H1 (cell line): Measurements from ENCODE around the gene MYO1D.

Source experiments
- CHD2 ChIP-seq: IDR thresholded peaks from 2 replicates; pipeline ENCODE4 v1.6.1; 2012; ENCODE audit warnings: low read length, improper control_type of control experiment
- CREB1 ChIP-seq: IDR thresholded peaks from 2 replicates; pipeline ENCODE4 v1.6.1; 2012; ENCODE audit warnings: inconsistent platforms
- GABPA ChIP-seq: IDR thresholded peaks from 2 replicates; pipeline ENCODE4 v1.6.1; 2011; ENCODE audit warnings: mild to moderate bottlenecking, low read length, moderate library complexity, borderline replicate concordance; ENCODE audit not compliant: insufficient read depth
- HDAC2 ChIP-seq, 2 experiments: fragments of 300-600 bp in 1 of 2; sonication (generic) in 1 of 2; IDR thresholded peaks; 2 replicates each; pipeline ENCODE4 v1.6.1; 2011 to 2012; ENCODE audit warnings: low read depth in 2 of 2, low read length in 2 of 2, mild to moderate bottlenecking in 2 of 2, moderate library complexity in 2 of 2, borderline replicate concordance in 1 of 2, inconsistent platforms in 1 of 2
- HDAC6 ChIP-seq: IDR thresholded peaks from one replicate; pipeline ENCODE4 v1.7.1; 2012; ENCODE audit warnings: low read depth, mild to moderate bottlenecking, inconsistent platforms, low read length, moderate library complexity
- JUN ChIP-seq: IDR thresholded peaks from 2 replicates; pipeline ENCODE4 v1.6.1; 2011; ENCODE audit warnings: low read depth, mild to moderate bottlenecking, improper control_type of control experiment, low read length
- POLR2A ChIP-seq, 2 experiments: IDR thresholded peaks; 1 replicate in 1 of 2; 2 replicates in 1 of 2; pipeline ENCODE4 v1.6.1; 2011; ENCODE audit warnings: low read depth in 2 of 2, low read length in 2 of 2, mild to moderate bottlenecking in 2 of 2; ENCODE audit errors: control extremely low read depth in 1 of 2
- POLR2AphosphoS5 ChIP-seq: IDR thresholded peaks from 2 replicates; pipeline ENCODE4 v1.6.1; 2011; ENCODE audit warnings: low read depth, low read length
- RAD21 ChIP-seq, 2 experiments: IDR thresholded peaks in 1 of 2; conservative IDR thresholded peaks in 1 of 2; 2 replicates each; pipeline ENCODE4 v1.6.1; 2011; ENCODE audit warnings: low read depth in 2 of 2, low read length in 2 of 2, improper control_type of control experiment in 1 of 2, inconsistent platforms in 1 of 2, mild to moderate bottlenecking in 1 of 2, moderate library complexity in 1 of 2
- SIN3A ChIP-seq, 2 experiments: IDR thresholded peaks in 1 of 2; conservative IDR thresholded peaks in 1 of 2; 2 replicates each; pipeline ENCODE4 v1.6.1; 2011 to 2012; ENCODE audit warnings: low read length in 2 of 2, improper control_type of control experiment in 1 of 2, low read depth in 1 of 2, mild to moderate bottlenecking in 1 of 2
- TAF1 ChIP-seq: IDR thresholded peaks from 2 replicates; pipeline ENCODE4 v1.6.1; 2011; ENCODE audit warnings: mild to moderate bottlenecking, low read depth, low read length
- TF ChIP-seq, protein P1 (sequence below), 3 experiments: IDR thresholded peaks; 1 replicate in 2 of 3; 2 replicates in 1 of 3; pipeline versions ENCODE4 v1.5.1 to v1.6.1; 2011; ENCODE audit warnings: low read length in 3 of 3, mild to moderate bottlenecking in 3 of 3, inconsistent platforms in 2 of 3, low read depth in 1 of 3, moderate library complexity in 1 of 3; ENCODE audit not compliant: insufficient read depth in 1 of 3; ENCODE audit errors: control extremely low read depth in 1 of 3

DNA sequence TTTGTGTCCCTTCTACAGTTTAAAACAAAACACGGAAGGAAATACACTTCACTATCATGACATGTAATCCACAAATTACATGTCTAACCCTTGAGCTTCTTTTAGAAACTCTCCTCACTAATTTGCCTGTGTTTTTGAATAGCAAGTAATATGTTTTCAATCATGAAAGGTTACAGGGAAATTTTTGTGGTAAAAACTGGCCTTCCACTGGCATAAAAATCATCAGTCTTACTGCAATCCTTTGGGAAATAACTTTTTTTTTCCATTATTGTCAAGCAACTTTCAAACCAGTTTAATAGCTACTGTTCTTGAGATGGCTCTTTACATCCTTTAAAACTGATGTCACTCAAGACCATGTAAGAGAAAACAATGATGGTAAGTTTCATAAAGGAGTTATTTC is 27.0 kb downstream of the MYO1D start:
- TF ChIP-seq JUN: no peak
- TF ChIP-seq POLR2AphosphoS5: no peak
- no peak for TF ChIP-seq CREB1
- TF ChIP-seq POLR2A (IDR thresholded peaks at IDR 0.05; ENCODE audit: control extremely low read depth in 1 of 2, low read depth in 2 of 2, low read length in 2 of 2): no peak
- TF ChIP-seq, protein P1, sequence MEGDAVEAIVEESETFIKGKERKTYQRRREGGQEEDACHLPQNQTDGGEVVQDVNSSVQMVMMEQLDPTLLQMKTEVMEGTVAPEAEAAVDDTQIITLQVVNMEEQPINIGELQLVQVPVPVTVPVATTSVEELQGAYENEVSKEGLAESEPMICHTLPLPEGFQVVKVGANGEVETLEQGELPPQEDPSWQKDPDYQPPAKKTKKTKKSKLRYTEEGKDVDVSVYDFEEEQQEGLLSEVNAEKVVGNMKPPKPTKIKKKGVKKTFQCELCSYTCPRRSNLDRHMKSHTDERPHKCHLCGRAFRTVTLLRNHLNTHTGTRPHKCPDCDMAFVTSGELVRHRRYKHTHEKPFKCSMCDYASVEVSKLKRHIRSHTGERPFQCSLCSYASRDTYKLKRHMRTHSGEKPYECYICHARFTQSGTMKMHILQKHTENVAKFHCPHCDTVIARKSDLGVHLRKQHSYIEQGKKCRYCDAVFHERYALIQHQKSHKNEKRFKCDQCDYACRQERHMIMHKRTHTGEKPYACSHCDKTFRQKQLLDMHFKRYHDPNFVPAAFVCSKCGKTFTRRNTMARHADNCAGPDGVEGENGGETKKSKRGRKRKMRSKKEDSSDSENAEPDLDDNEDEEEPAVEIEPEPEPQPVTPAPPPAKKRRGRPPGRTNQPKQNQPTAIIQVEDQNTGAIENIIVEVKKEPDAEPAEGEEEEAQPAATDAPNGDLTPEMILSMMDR (IDR thresholded peaks at IDR 0.05; ENCODE audit: control extremely low read depth in 1 of 3, insufficient read depth in 1 of 3, low read depth in 1 of 3, low read length in 3 of 3): no peak
- no peak for TF ChIP-seq HDAC6
- no peak for TF ChIP-seq CHD2
- TF ChIP-seq HDAC2 (IDR thresholded peaks at IDR 0.05; ENCODE audit: borderline replicate concordance in 1 of 2, low read depth in 2 of 2, low read length in 2 of 2): no peak
- no peak for TF ChIP-seq RAD21 (IDR thresholded peaks at IDR 0.05 in 1 of 2, conservative IDR thresholded peaks at IDR 0.05 in 1 of 2; ENCODE audit: low read depth in 2 of 2, low read length in 2 of 2)
- no peak for TF ChIP-seq TAF1
- no peak for TF ChIP-seq SIN3A (conservative IDR thresholded peaks at IDR 0.05 in 1 of 2, IDR thresholded peaks at IDR 0.05 in 1 of 2; ENCODE audit: low read depth in 1 of 2, low read length in 2 of 2)
- no peak for TF ChIP-seq GABPA
